ENCODE data around the gene SLC25A10.

SLC25A10 gene

GRCh38 chr17:81717049-81717765 lies 5.1 kb downstream of the SLC25A10 start:
- Histone ChIP-seq H3K36me3 (ENCODE audit: control insufficient read depth, insufficient read depth, low read length, severe bottlenecking) (no peaks in the 10 kb centered on the region), H3K9me3 (ENCODE audit: control insufficient read depth, low read length) (no peaks in the 10 kb centered on the region), H3K4me1 (ENCODE audit: control insufficient read depth, insufficient read depth, low read length) (peaks cover 23% of the 10 kb centered on the region), H3K27me3 (replicated peaks; ENCODE audit: control insufficient read depth, insufficient read depth, low read length) (no peaks in the 10 kb centered on the region), H3K4me3 (ENCODE audit: low read length) (no peak overlapping the region), H3K9ac (ENCODE audit: low read length) (no peak overlapping the region)
- no peak for DNase-seq (ENCODE audit: low read depth)

- no peaks in the 10 kb centered on the region for H3K36me3 ChIP-seq (ENCODE audit: control insufficient read depth, insufficient read depth, low read length, severe bottlenecking)
- H3K4me3 ChIP-seq (ENCODE audit: low read length), result no peak overlapping the region
- no peak overlapping the region for H3K9ac ChIP-seq (ENCODE audit: low read length)
- DNase-seq (ENCODE audit: low read depth), result no peak
- H3K27me3 ChIP-seq (replicated peaks; ENCODE audit: control insufficient read depth, insufficient read depth, low read length), result no peaks in the 10 kb centered on the region
- H3K4me1 ChIP-seq (ENCODE audit: control insufficient read depth, insufficient read depth, low read length), result peaks cover 26% of the 10 kb centered on the region
- no peaks in the 10 kb centered on the region for H3K9me3 ChIP-seq (ENCODE audit: control insufficient read depth, low read length)
These were observed 5.6 kb downstream of the SLC25A10 start for GRCh38 chr17:81717766-81718089.

GRCh38 chr17:81719410-81720266 lies 7.6 kb downstream of the SLC25A10 start:
- Histone ChIP-seq H3K4me3 (ENCODE audit: low read length) (no peak overlapping the region), H3K9me3 (ENCODE audit: control insufficient read depth, low read length) (no peaks in the 10 kb centered on the region), H3K27me3 (replicated peaks; ENCODE audit: control insufficient read depth, insufficient read depth, low read length) (no peaks in the 10 kb centered on the region), H3K36me3 (ENCODE audit: control insufficient read depth, insufficient read depth, low read length, severe bottlenecking) (no peaks in the 10 kb centered on the region), H3K4me1 (ENCODE audit: control insufficient read depth, insufficient read depth, low read length) (peaks cover 20% of the 10 kb centered on the region), H3K9ac (ENCODE audit: low read length) (no peak overlapping the region)
- DNase-seq (ENCODE audit: low read depth), result no peak

- H3K4me3 ChIP-seq (ENCODE audit: low read length), result no peak overlapping the region
- H3K4me1 ChIP-seq (ENCODE audit: control insufficient read depth, insufficient read depth, low read length), result peaks cover 20% of the 10 kb centered on the region
- DNase-seq (ENCODE audit: low read depth), result no peak
These were observed 8.4 kb downstream of the SLC25A10 start for GRCh38 chr17:81720267-81721071.

GRCh38 chr17:81722184-81723120 lies 10.4 kb downstream of the SLC25A10 start:
- no peaks in the 10 kb centered on the region for H3K27me3 ChIP-seq (replicated peaks; ENCODE audit: control insufficient read depth, insufficient read depth, low read length)
- no peak overlapping the region for H3K9ac ChIP-seq (ENCODE audit: low read length)
- no peaks in the 10 kb centered on the region for H3K36me3 ChIP-seq (ENCODE audit: control insufficient read depth, insufficient read depth, low read length, severe bottlenecking)
- peaks cover 20% of the 10 kb centered on the region for H3K4me1 ChIP-seq (ENCODE audit: control insufficient read depth, insufficient read depth, low read length)
- no peak overlapping the region for H3K4me3 ChIP-seq (ENCODE audit: low read length)
- no peaks in the 10 kb centered on the region for H3K9me3 ChIP-seq (ENCODE audit: control insufficient read depth, low read length)
- no peak for DNase-seq (ENCODE audit: low read depth)

More at GRCh38 chr17:81720267-81721071, 8.4 kb downstream of the SLC25A10 start:
- H3K36me3 ChIP-seq (ENCODE audit: control insufficient read depth, insufficient read depth, low read length, severe bottlenecking), result no peaks in the 10 kb centered on the region
- no peak overlapping the region for H3K9ac ChIP-seq (ENCODE audit: low read length)
- H3K9me3 ChIP-seq (ENCODE audit: control insufficient read depth, low read length), result no peaks in the 10 kb centered on the region
- H3K27me3 ChIP-seq (replicated peaks; ENCODE audit: control insufficient read depth, insufficient read depth, low read length), result no peaks in the 10 kb centered on the region

- DNase-seq (ENCODE audit: low read depth), result no peak
- H3K4me1 ChIP-seq (ENCODE audit: control insufficient read depth, insufficient read depth, low read length), result peaks cover 20% of the 10 kb centered on the region
- H3K9me3 ChIP-seq (ENCODE audit: control insufficient read depth, low read length), result no peaks in the 10 kb centered on the region
- no peaks in the 10 kb centered on the region for H3K27me3 ChIP-seq (replicated peaks; ENCODE audit: control insufficient read depth, insufficient read depth, low read length)
- H3K9ac ChIP-seq (ENCODE audit: low read length), result peak overlapping the region; percentile 30
- H3K4me3 ChIP-seq (ENCODE audit: low read length), result no peak overlapping the region
- no peaks in the 10 kb centered on the region for H3K36me3 ChIP-seq (ENCODE audit: control insufficient read depth, insufficient read depth, low read length, severe bottlenecking)
These were observed 11.6 kb downstream of the SLC25A10 start for GRCh38 chr17:81723651-81724209.

GRCh38 chr17:81725439-81725838 lies 13.4 kb downstream of the SLC25A10 start:
- H3K4me1 ChIP-seq (ENCODE audit: control insufficient read depth, insufficient read depth, low read length), result peaks cover 20% of the 10 kb centered on the region
- no peak for DNase-seq (ENCODE audit: low read depth)
- H3K9me3 ChIP-seq (ENCODE audit: control insufficient read depth, low read length), result no peaks in the 10 kb centered on the region
- no peak overlapping the region for H3K4me3 ChIP-seq (ENCODE audit: low read length)
- H3K27me3 ChIP-seq (replicated peaks; ENCODE audit: control insufficient read depth, insufficient read depth, low read length), result no peaks in the 10 kb centered on the region
- H3K36me3 ChIP-seq (ENCODE audit: control insufficient read depth, insufficient read depth, low read length, severe bottlenecking), result no peaks in the 10 kb centered on the region
- no peak overlapping the region for H3K9ac ChIP-seq (ENCODE audit: low read length)

- no peak overlapping the region for H3K9ac ChIP-seq (ENCODE audit: low read length)
- no peaks in the 10 kb centered on the region for H3K36me3 ChIP-seq (ENCODE audit: control insufficient read depth, insufficient read depth, low read length, severe bottlenecking)
- H3K27me3 ChIP-seq (replicated peaks; ENCODE audit: control insufficient read depth, insufficient read depth, low read length), result no peaks in the 10 kb centered on the region
- H3K4me3 ChIP-seq (ENCODE audit: low read length), result no peak overlapping the region
- peaks cover 20% of the 10 kb centered on the region for H3K4me1 ChIP-seq (ENCODE audit: control insufficient read depth, insufficient read depth, low read length)
- no peaks in the 10 kb centered on the region for H3K9me3 ChIP-seq (ENCODE audit: control insufficient read depth, low read length)
- no peak for DNase-seq (ENCODE audit: low read depth)
These were observed 13.9 kb downstream of the SLC25A10 start for GRCh38 chr17:81726004-81726403.

- no peak for DNase-seq (ENCODE audit: low read depth)
- Histone ChIP-seq H3K27me3 (replicated peaks; ENCODE audit: control insufficient read depth, insufficient read depth, low read length) (no peaks in the 10 kb centered on the region), H3K4me3 (ENCODE audit: low read length) (no peak overlapping the region), H3K36me3 (ENCODE audit: control insufficient read depth, insufficient read depth, low read length, severe bottlenecking) (no peaks in the 10 kb centered on the region), H3K9ac (ENCODE audit: low read length) (no peak overlapping the region), H3K4me1 (ENCODE audit: control insufficient read depth, insufficient read depth, low read length) (peaks cover 16% of the 10 kb centered on the region), H3K9me3 (ENCODE audit: control insufficient read depth, low read length) (no peaks in the 10 kb centered on the region)
These were observed 15.4 kb downstream of the SLC25A10 start for GRCh38 chr17:81727324-81728031.
